Type B pancreatic cell (in vitro differentiated cells): Measurements from ENCODE around the gene KIAA0586. TPM values are rescaled to one million over a fixed set of nuclear protein-coding genes. Genes with fewer than 3 reads are reported as not detected.

ENCODE experiments used
- DNase-seq: peaks from one replicate; pipeline ENCODE4 v3.0.0; 2021; ENCODE audit warnings: mixed read lengths; ENCODE audit not compliant: unreplicated experiment; ENCODE audit errors: extremely low spot score
- H3K27ac Mint-ChIP-seq: 2 replicates; pipeline ENCODE4 v1.8.0; 2021; ENCODE audit warnings: mild to moderate bottlenecking, mixed read lengths
- H3K27me3 Mint-ChIP-seq: 2 replicates; pipeline ENCODE4 v1.8.0; 2021; ENCODE audit warnings: mixed read lengths
- H3K36me3 Mint-ChIP-seq: 2 replicates; pipeline ENCODE4 v1.8.0; 2021; ENCODE audit warnings: mixed read lengths
- H3K4me1 Mint-ChIP-seq: one replicate; pipeline ENCODE4 v1.8.0; 2021; ENCODE audit warnings: mixed read lengths; ENCODE audit not compliant: unreplicated experiment
- H3K4me3 Mint-ChIP-seq: 2 replicates; pipeline ENCODE4 v1.8.0; 2021; ENCODE audit warnings: mild to moderate bottlenecking, mixed read lengths
- H3K9me3 Mint-ChIP-seq: 2 replicates; pipeline ENCODE4 v1.8.0; 2021; ENCODE audit warnings: mixed read lengths
- total RNA-seq: library from RNA; stranded (reverse); gene quantifications from 2 replicates; pipeline ENCODE4 v1.2.1, GENCODE V29; 2021; ENCODE audit warnings: low replicate concordance
- TF ChIP-seq, protein P1 (sequence below): fragments of 200-600 bp; sonication (generic); conservative IDR thresholded peaks from 2 replicates; pipeline ENCODE4 v1.5.0; 2021; ENCODE audit warnings: antibody characterized with exemption, mild to moderate bottlenecking

The KIAA0586 gene
- total RNA-seq, 1 donor from 2014 or later: 24.1 TPM

DNA sequence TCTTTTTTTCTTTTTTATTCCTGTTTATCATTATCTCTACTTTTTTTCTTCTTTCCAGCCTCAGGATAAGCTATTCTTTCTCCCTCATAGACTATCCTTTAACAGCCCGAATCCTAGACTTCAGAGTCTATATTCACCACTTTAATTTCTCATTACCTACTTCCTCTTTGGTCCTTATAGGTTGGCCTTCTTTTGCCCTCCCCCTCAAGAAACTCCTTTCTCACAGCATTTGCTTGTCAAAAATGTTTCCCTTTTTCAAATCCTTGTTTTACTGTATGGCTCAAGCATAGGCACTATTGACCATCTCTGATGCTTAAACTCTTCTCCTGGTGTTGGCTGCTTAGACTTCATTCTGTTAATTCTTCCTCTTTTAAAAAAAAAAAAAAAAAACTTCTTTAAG is 52.5 kb downstream of the KIAA0586 start:
- no peaks in the 10 kb centered on the region for H3K4me1 Mint-ChIP-seq
- no peak overlapping the region for H3K4me3 Mint-ChIP-seq
- no peaks in the 10 kb centered on the region for H3K27me3 Mint-ChIP-seq
- H3K27ac Mint-ChIP-seq: no peak overlapping the region
- no peak for DNase-seq
- TF ChIP-seq, protein P1, sequence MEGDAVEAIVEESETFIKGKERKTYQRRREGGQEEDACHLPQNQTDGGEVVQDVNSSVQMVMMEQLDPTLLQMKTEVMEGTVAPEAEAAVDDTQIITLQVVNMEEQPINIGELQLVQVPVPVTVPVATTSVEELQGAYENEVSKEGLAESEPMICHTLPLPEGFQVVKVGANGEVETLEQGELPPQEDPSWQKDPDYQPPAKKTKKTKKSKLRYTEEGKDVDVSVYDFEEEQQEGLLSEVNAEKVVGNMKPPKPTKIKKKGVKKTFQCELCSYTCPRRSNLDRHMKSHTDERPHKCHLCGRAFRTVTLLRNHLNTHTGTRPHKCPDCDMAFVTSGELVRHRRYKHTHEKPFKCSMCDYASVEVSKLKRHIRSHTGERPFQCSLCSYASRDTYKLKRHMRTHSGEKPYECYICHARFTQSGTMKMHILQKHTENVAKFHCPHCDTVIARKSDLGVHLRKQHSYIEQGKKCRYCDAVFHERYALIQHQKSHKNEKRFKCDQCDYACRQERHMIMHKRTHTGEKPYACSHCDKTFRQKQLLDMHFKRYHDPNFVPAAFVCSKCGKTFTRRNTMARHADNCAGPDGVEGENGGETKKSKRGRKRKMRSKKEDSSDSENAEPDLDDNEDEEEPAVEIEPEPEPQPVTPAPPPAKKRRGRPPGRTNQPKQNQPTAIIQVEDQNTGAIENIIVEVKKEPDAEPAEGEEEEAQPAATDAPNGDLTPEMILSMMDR: no peak
- H3K36me3 Mint-ChIP-seq: peaks cover 16% of the 10 kb centered on the region
- no peaks in the 10 kb centered on the region for H3K9me3 Mint-ChIP-seq

DNA sequence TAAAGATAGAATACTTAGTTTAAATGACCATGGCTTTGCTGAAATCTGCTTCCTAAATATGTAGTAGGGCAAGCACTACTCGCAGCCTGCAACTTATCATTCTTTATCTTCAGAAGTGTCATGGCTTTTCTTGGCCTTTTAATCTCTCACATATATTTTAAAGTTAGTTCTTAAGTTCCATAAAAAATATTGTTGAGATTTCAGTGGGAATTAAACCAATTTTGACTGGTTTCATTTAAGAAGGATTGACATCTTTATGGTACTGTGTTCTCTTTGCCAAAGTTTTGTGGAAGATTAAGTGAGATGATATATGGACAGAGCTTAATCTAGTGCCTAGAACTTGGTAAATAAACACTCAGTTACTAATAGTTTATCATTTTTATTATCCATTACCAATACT is 56.7 kb downstream of the KIAA0586 start:
- Mint-ChIP-seq H3K27me3 (no peaks in the 10 kb centered on the region), H3K4me3 (no peak overlapping the region), H3K27ac (no peak overlapping the region), H3K4me1 (no peaks in the 10 kb centered on the region), H3K36me3 (peaks cover 10% of the 10 kb centered on the region), H3K9me3 (peaks cover 4% of the 10 kb centered on the region)
- no peak for DNase-seq
- TF ChIP-seq, protein P1: no peak

GRCh38 chr14:58488550-58488949 is 61.0 kb downstream of the KIAA0586 start:
- Mint-ChIP-seq H3K9me3 (peaks cover 4% of the 10 kb centered on the region), H3K4me3 (no peak overlapping the region), H3K4me1 (no peaks in the 10 kb centered on the region), H3K27me3 (no peaks in the 10 kb centered on the region), H3K36me3 (peaks cover 7% of the 10 kb centered on the region), H3K27ac (no peak overlapping the region)
- DNase-seq: no peak
- TF ChIP-seq, protein P1: no peak

GRCh38 chr14:58491593-58491992 is 64.1 kb downstream of the KIAA0586 start:
- no peaks in the 10 kb centered on the region for H3K4me1 Mint-ChIP-seq
- no peak for DNase-seq
- TF ChIP-seq, protein P1: no peak
- no peak overlapping the region for H3K27ac Mint-ChIP-seq
- H3K36me3 Mint-ChIP-seq: peaks cover 3% of the 10 kb centered on the region
- no peak overlapping the region for H3K4me3 Mint-ChIP-seq
- no peaks in the 10 kb centered on the region for H3K9me3 Mint-ChIP-seq
- H3K27me3 Mint-ChIP-seq: no peaks in the 10 kb centered on the region

- no peaks in the 10 kb centered on the region for H3K4me1 Mint-ChIP-seq
- no peaks in the 10 kb centered on the region for H3K27me3 Mint-ChIP-seq
- H3K9me3 Mint-ChIP-seq: no peaks in the 10 kb centered on the region
- no peak overlapping the region for H3K4me3 Mint-ChIP-seq
- no peak for DNase-seq
- peaks cover 3% of the 10 kb centered on the region for H3K36me3 Mint-ChIP-seq
- TF ChIP-seq, protein P1: no peak
- no peak overlapping the region for H3K27ac Mint-ChIP-seq
Observed at GRCh38 chr14:58492044-58492443, 64.5 kb downstream of the KIAA0586 start.
